CD14-positive monocyte (primary cell): ENCODE data around the gene ZFP90. TPM values are rescaled to one million over a fixed set of nuclear protein-coding genes. Genes with fewer than 3 reads are reported as not detected.

Experiments
- DNase-seq, 3 donors: peaks; one replicate each; pipeline ENCODE4 v3.0.0-alpha.2; 2011 to 2022
- H2AFZ ChIP-seq: 2 replicates; pipeline ENCODE4 v1.6.0; 2012; ENCODE audit warnings: mild to moderate bottlenecking, low read depth, low read length, inconsistent platforms; ENCODE audit not compliant: insufficient read depth, poor library complexity, severe bottlenecking
- H3K27ac ChIP-seq, 2 donors: 1 replicate in 1 of 2; 2 replicates in 1 of 2; pipeline ENCODE4 v1.5.1; 2012 to 2013; ENCODE audit warnings: low read length in 2 of 2, control low read depth in 1 of 2, inconsistent platforms in 1 of 2, low read depth in 1 of 2, mild to moderate bottlenecking in 1 of 2
- H3K27me3 ChIP-seq, 2 donors: one replicate each; pipeline versions ENCODE4 v1.6.0 to v1.6.1; 2011 to 2013; ENCODE audit warnings: low read length in 2 of 2; ENCODE audit not compliant: control insufficient read depth in 2 of 2, insufficient read depth in 2 of 2
- H3K36me3 ChIP-seq, 2 donors: replicated peaks in 1 of 2; 1 replicate in 1 of 2; 2 replicates in 1 of 2; pipeline versions ENCODE4 v1.5.1 to v1.6.1; 2012 to 2013; ENCODE audit warnings: low read length in 2 of 2, control low read depth in 1 of 2, inconsistent platforms in 1 of 2, mild to moderate bottlenecking in 1 of 2; ENCODE audit not compliant: insufficient read depth in 2 of 2, control insufficient read depth in 1 of 2
- H3K4me1 ChIP-seq, 2 donors: 1 replicate in 1 of 2; 2 replicates in 1 of 2; pipeline versions ENCODE4 v1.5.1 to v1.6.1; 2012 to 2013; ENCODE audit warnings: low read length in 2 of 2, control low read depth in 1 of 2, inconsistent platforms in 1 of 2, mild to moderate bottlenecking in 1 of 2, moderate library complexity in 1 of 2; ENCODE audit not compliant: insufficient read depth in 2 of 2, control insufficient read depth in 1 of 2
- H3K4me2 ChIP-seq: replicated peaks from 2 replicates; pipeline ENCODE3; 2012; ENCODE audit warnings: low read length, moderate library complexity, mild to moderate bottlenecking; ENCODE audit not compliant: poor library complexity, severe bottlenecking; ENCODE audit errors: extremely low read depth
- H3K4me3 ChIP-seq, 3 experiments: fragments of 200-600 bp in 1 of 3; sonication (generic) in 1 of 3; replicated peaks in 1 of 3; 1 replicate in 2 of 3; 2 replicates in 1 of 3; pipeline ENCODE4 v1.5.1; 2011 to 2013; ENCODE audit warnings: low read length in 3 of 3, mild to moderate bottlenecking in 3 of 3, control low read depth in 2 of 3, low read depth in 2 of 3, inconsistent platforms in 1 of 3, moderate library complexity in 1 of 3
- H3K79me2 ChIP-seq: 2 replicates; pipeline ENCODE4 v1.6.0; 2012; ENCODE audit warnings: mild to moderate bottlenecking, control low read depth, inconsistent platforms, low read length, moderate library complexity; ENCODE audit not compliant: insufficient read depth
- H3K9ac ChIP-seq: 2 replicates; pipeline ENCODE4 v1.6.0; 2017; ENCODE audit warnings: low read length, mild to moderate bottlenecking; ENCODE audit not compliant: insufficient read depth, poor library complexity, severe bottlenecking
- H3K9me3 ChIP-seq, 2 donors: replicated peaks in 1 of 2; 1 replicate in 1 of 2; 2 replicates in 1 of 2; pipeline versions ENCODE4 v1.5.1 to v1.6.1; 2012 to 2013; ENCODE audit warnings: low read length in 2 of 2, control low read depth in 1 of 2; ENCODE audit not compliant: control insufficient read depth in 1 of 2, insufficient read depth in 1 of 2
- H4K20me1 ChIP-seq: 2 replicates; pipeline ENCODE4 v1.6.0; 2012; ENCODE audit warnings: mild to moderate bottlenecking, low read length, control low read depth, moderate library complexity; ENCODE audit not compliant: insufficient read depth
- H3K27ac Mint-ChIP-seq, 7 donors: one replicate each; pipeline ENCODE4 v1.8.0; 2020; ENCODE audit warnings: mild to moderate bottlenecking in 7 of 7, mixed read lengths in 7 of 7, moderate library complexity in 6 of 7, inconsistent platforms in 2 of 7
- H3K27me3 Mint-ChIP-seq, 3 donors: one replicate each; pipeline ENCODE4 v1.8.0; 2021 to 2022; ENCODE audit warnings: low read depth in 3 of 3, mild to moderate bottlenecking in 3 of 3, mixed read lengths in 3 of 3, moderate library complexity in 3 of 3, inconsistent platforms in 1 of 3
- H3K36me3 Mint-ChIP-seq, 2 donors: one replicate each; pipeline ENCODE4 v1.8.0; 2020; ENCODE audit warnings: mixed read lengths in 2 of 2, inconsistent platforms in 1 of 2, mild to moderate bottlenecking in 1 of 2
- H3K4me1 Mint-ChIP-seq: one replicate; pipeline ENCODE4 v1.8.0; 2020; ENCODE audit warnings: mild to moderate bottlenecking, mixed read lengths
- H3K4me3 Mint-ChIP-seq, 2 donors: one replicate each; pipeline ENCODE4 v1.8.0; 2020; ENCODE audit warnings: mild to moderate bottlenecking in 2 of 2, mixed read lengths in 2 of 2, moderate library complexity in 1 of 2
- H3K9me3 Mint-ChIP-seq, 7 donors: one replicate each; pipeline ENCODE4 v1.8.0; 2020 to 2022; ENCODE audit warnings: mixed read lengths in 7 of 7, mild to moderate bottlenecking in 6 of 7, moderate library complexity in 6 of 7, inconsistent platforms in 2 of 7
- CTCF ChIP-seq: fragments of 200-600 bp; IDR thresholded peaks from one replicate; pipeline ENCODE4 v1.8.0; 2022; ENCODE audit warnings: antibody characterized with exemption, mild to moderate bottlenecking
- WGBS: methylation state at CpG from one replicate; pipeline ENCODE4 v1.1.5; 2013; ENCODE audit warnings: missing lambda C conversion rate; ENCODE audit not compliant: insufficient coverage; 5-methylcytosine and 5-hydroxymethylcytosine counted together
- intact Hi-C, 2 donors: fragments of 100-400 bp; cut with micrococcal nuclease; formaldehyde crosslinking; loops; one replicate each; pipeline versions ENCODE4 v1.15.0 to v1.15.1; 2023
- polyA plus RNA-seq, 3 donors: library from polyadenylated mRNA; depleted of rRNA in 1 of 3; unstranded in 2 of 3; stranded (reverse) in 1 of 3; fragments of 300-500 nt in 2 of 3; fragments of >200 nt in 1 of 3; fragmentation: Illumina TruSeq in 2 of 3; gene quantifications; 1 replicate in 2 of 3; 2 replicates in 1 of 3; pipeline ENCODE4 v1.2.3, GENCODE V29; 2012 to 2021

The ZFP90 gene
- polyA plus RNA-seq, 3 donors = 4.2 to 7.9 (median 6.3) TPM

DNA sequence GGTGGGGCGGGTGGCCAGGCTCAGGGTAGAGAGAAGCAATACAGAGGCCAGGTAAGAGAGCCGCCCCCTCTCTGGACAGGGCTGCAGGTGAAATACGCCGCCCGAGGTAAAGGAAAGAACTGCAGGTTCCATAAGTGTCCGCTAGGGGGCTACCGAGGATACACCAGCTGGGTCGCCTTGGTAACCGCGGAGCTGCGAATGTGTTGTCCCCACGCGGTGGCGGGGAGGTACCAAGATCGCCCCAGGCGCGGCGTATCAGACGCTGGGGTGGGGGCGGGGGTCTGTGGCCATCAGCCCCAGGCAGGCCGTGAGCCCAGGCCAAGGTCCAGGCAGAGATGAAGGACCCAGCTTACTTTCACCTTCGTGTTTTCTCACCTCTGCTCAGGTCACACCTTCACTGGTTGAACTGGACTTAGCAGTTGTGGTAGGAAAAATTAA, 18.4 kb upstream of the ZFP90 start:
- Mint-ChIP-seq H3K36me3 (no peaks in the 10 kb centered on the region), H3K4me1 (peaks cover 31% of the 10 kb centered on the region), H3K27ac (peak overlapping the region in 4 of 7 donors; percentile 7 to 75 (median 44)), H3K4me3 (peak overlapping the region; percentile 31 to 46), H3K27me3 (peaks cover 0 to 2% (median under 1%) of the 10 kb centered on the region in 3 donors), H3K9me3 (peaks cover 0 to 6% (median 2%) of the 10 kb centered on the region in 7 donors)
- Histone ChIP-seq H3K9ac (no peak overlapping the region), H3K9me3 (no peaks in the 10 kb centered on the region), H3K4me3 (peak overlapping the region in 2 of 3 experiments; percentile 10 to 51), H3K27me3 (no peaks in the 10 kb centered on the region), H3K27ac (no peak overlapping the region), H2AFZ (peak overlapping the region; percentile 44), H3K4me2 (peak overlapping the region; percentile 71), H3K36me3 (no peaks in the 10 kb centered on the region), H3K4me1 (peaks cover 31 to 32% of the 10 kb centered on the region in 2 donors), H4K20me1 (no peaks in the 10 kb centered on the region), H3K79me2 (no peaks in the 10 kb centered on the region)
- intact Hi-C loops = no loop called here
- TF ChIP-seq CTCF = peak; percentile 98
- WGBS = under 1% methylated on average over 17 of the region's 22 CpGs
- DNase-seq = peak; percentile 76 to 91 (median 87)

GRCh38 chr16:68524069-68524820, 14.8 kb upstream of the ZFP90 start:
- Histone ChIP-seq H3K4me3 (no peak overlapping the region), H4K20me1 (no peaks in the 10 kb centered on the region), H3K79me2 (no peaks in the 10 kb centered on the region), H3K27ac (no peak overlapping the region), H3K27me3 (peaks cover 0 to 5% of the 10 kb centered on the region in 2 donors), H3K9me3 (peaks cover 0 to 2% of the 10 kb centered on the region in 2 donors), H2AFZ (no peak overlapping the region), H3K9ac (no peak overlapping the region), H3K36me3 (no peaks in the 10 kb centered on the region), H3K4me2 (no peak overlapping the region), H3K4me1 (peaks cover 12 to 16% of the 10 kb centered on the region in 2 donors)
- peaks cover 0 to 13% (median 5%) of the 10 kb centered on the region in 7 donors for H3K9me3 Mint-ChIP-seq
- no peak for TF ChIP-seq CTCF
- H3K4me1 Mint-ChIP-seq = peaks cover 14% of the 10 kb centered on the region
- H3K4me3 Mint-ChIP-seq = no peak overlapping the region
- DNase-seq = no peak
- H3K27ac Mint-ChIP-seq = no peak overlapping the region
- WGBS = 87% methylated on average over 5 of the region's 10 CpGs
- H3K27me3 Mint-ChIP-seq = peaks cover 6 to 17% (median 7%) of the 10 kb centered on the region in 3 donors
- no peaks in the 10 kb centered on the region for H3K36me3 Mint-ChIP-seq
- intact Hi-C loops = no loop called here
